Neural crest cell (in vitro differentiated cells): ENCODE measurements around the gene SCN2A. TPM values are rescaled to one million over a fixed set of nuclear protein-coding genes. Genes with fewer than 3 reads are reported as not detected.

ENCODE experiments used
- DNase-seq: peaks from one replicate; pipeline ENCODE4 v3.0.0; 2021; ENCODE audit warnings: low read depth, mixed read lengths, low spot score
- H3K27ac Mint-ChIP-seq: one replicate; pipeline ENCODE4 v1.8.0; 2021; ENCODE audit warnings: mild to moderate bottlenecking, mixed read lengths; ENCODE audit not compliant: unreplicated experiment
- H3K27me3 Mint-ChIP-seq: 2 replicates; pipeline ENCODE4 v1.8.0; 2021; ENCODE audit warnings: low read depth, mild to moderate bottlenecking, mixed read lengths
- H3K36me3 Mint-ChIP-seq: 2 replicates; pipeline ENCODE4 v1.8.0; 2021; ENCODE audit warnings: low read depth, mild to moderate bottlenecking, mixed read lengths
- H3K4me1 Mint-ChIP-seq: 2 replicates; pipeline ENCODE4 v1.8.0; 2021; ENCODE audit warnings: mixed read lengths
- H3K4me3 Mint-ChIP-seq: one replicate; pipeline ENCODE4 v1.8.0; 2021; ENCODE audit warnings: mild to moderate bottlenecking, mixed read lengths
- H3K9me3 Mint-ChIP-seq: 2 replicates; pipeline ENCODE4 v1.8.0; 2021; ENCODE audit warnings: mixed read lengths
- CTCF ChIP-seq: fragments of 200-600 bp; sonication (generic); conservative IDR thresholded peaks from 2 replicates; pipeline ENCODE4 v1.5.0; 2021; ENCODE audit warnings: antibody characterized with exemption, mild to moderate bottlenecking
- total RNA-seq: library from RNA; stranded (reverse); gene quantifications from 2 replicates; pipeline ENCODE4 v1.2.1, GENCODE V29; 2021

SCN2A gene
- total RNA-seq, 1 donor from 2014 or later = 0.47 TPM

GRCh38 chr2:165435611-165436010 lies 196.4 kb downstream of the SCN2A start:
- Mint-ChIP-seq H3K27ac (no peak overlapping the region), H3K4me3 (no peak overlapping the region), H3K4me1 (peaks cover 18% of the 10 kb centered on the region), H3K27me3 (no peaks in the 10 kb centered on the region), H3K36me3 (no peaks in the 10 kb centered on the region), H3K9me3 (no peaks in the 10 kb centered on the region)
- DNase-seq = no peak
- no peak for TF ChIP-seq CTCF

- Mint-ChIP-seq H3K36me3 (no peaks in the 10 kb centered on the region), H3K9me3 (no peaks in the 10 kb centered on the region), H3K27ac (no peak overlapping the region), H3K4me1 (peaks cover 18% of the 10 kb centered on the region), H3K4me3 (no peak overlapping the region), H3K27me3 (no peaks in the 10 kb centered on the region)
- TF ChIP-seq CTCF = no peak
- no peak for DNase-seq
Measured at GRCh38 chr2:165436559-165436958, 197.3 kb downstream of the SCN2A start.

GRCh38 chr2:165440367-165440766 lies 201.2 kb downstream of the SCN2A start:
- Mint-ChIP-seq H3K27ac (peak overlapping the region; percentile 15), H3K4me3 (no peak overlapping the region), H3K36me3 (no peaks in the 10 kb centered on the region), H3K27me3 (no peaks in the 10 kb centered on the region), H3K4me1 (peaks cover 24% of the 10 kb centered on the region), H3K9me3 (peaks cover 2% of the 10 kb centered on the region)
- no peak for DNase-seq
- no peak for TF ChIP-seq CTCF

Other genes with a start within 250 kb of the SCN2A start
- 3.7 and 4.9 TPM in 2 replicates for gene SCN3A, start 35.4 kb upstream of the SCN2A start, total RNA-seq
- 28.4 and 35.1 TPM in 2 replicates for gene CSRNP3, start 230.3 kb downstream of the SCN2A start, total RNA-seq